Brain microvascular endothelial cell (primary cell): ENCODE data around the gene UBE2E2.

ENCODE experiments used
- DNase-seq: peaks from one replicate; pipeline ENCODE4 v3.0.0-alpha.2; 2020
- H3K27ac ChIP-seq: fragments of 250-450 bp; sonication (Bioruptor Pico); 2 replicates; pipeline ENCODE4 v1.5.1; 2020; ENCODE audit warnings: mild to moderate bottlenecking, moderate library complexity
- H3K27me3 ChIP-seq: fragments of 250-450 bp; sonication (Bioruptor Pico); replicated peaks from 2 replicates; pipeline ENCODE4 v1.5.1; 2020; ENCODE audit warnings: mild to moderate bottlenecking
- H3K36me3 ChIP-seq: fragments of 250-450 bp; sonication (Bioruptor Pico); replicated peaks from 2 replicates; pipeline ENCODE4 v1.5.1; 2020; ENCODE audit warnings: mild to moderate bottlenecking
- H3K4me3 ChIP-seq: 2 replicates; pipeline ENCODE4 v1.5.1; 2011; ENCODE audit warnings: low read depth, mild to moderate bottlenecking, control low read depth, low read length, moderate library complexity
- CTCF ChIP-seq: IDR thresholded peaks from 2 replicates; pipeline ENCODE4 v1.5.1; 2011; ENCODE audit warnings: low read depth, mild to moderate bottlenecking, moderate library complexity, low read length, control low read depth, inconsistent platforms; ENCODE audit errors: missing control alignments
- in situ Hi-C: cut with HindIII; loops from 2 replicates; pipeline ENCODE4 v1.10.0; 2017; ENCODE audit warnings: low sequenced_read_pairs, low pct_ligation_motif_present

The UBE2E2 gene

GRCh38 chr3:23459465-23459864, 256.3 kb downstream of the UBE2E2 start:
- Histone ChIP-seq H3K27ac (no peak overlapping the region), H3K36me3 (no peaks in the 10 kb centered on the region), H3K4me3 (no peak overlapping the region), H3K27me3 (no peaks in the 10 kb centered on the region)
- TF ChIP-seq CTCF: no peak
- in situ Hi-C loops: no loop called here
- no peak for DNase-seq

GRCh38 chr3:23459889-23460546, 256.9 kb downstream of the UBE2E2 start:
- Histone ChIP-seq H3K27me3 (no peaks in the 10 kb centered on the region), H3K36me3 (no peaks in the 10 kb centered on the region), H3K4me3 (no peak overlapping the region), H3K27ac (no peak overlapping the region)
- no peak for DNase-seq
- TF ChIP-seq CTCF: no peak
- in situ Hi-C loops: no loop called here

GRCh38 chr3:23461069-23461468, 257.9 kb downstream of the UBE2E2 start:
- TF ChIP-seq CTCF: no peak
- in situ Hi-C loops: no loop called here
- Histone ChIP-seq H3K4me3 (no peak overlapping the region), H3K27ac (no peak overlapping the region), H3K27me3 (no peaks in the 10 kb centered on the region), H3K36me3 (no peaks in the 10 kb centered on the region)
- DNase-seq: no peak

- no peak overlapping the region for H3K27ac ChIP-seq
- H3K4me3 ChIP-seq: no peak overlapping the region
- in situ Hi-C loops: no loop called here
- DNase-seq: no peak
- TF ChIP-seq CTCF: no peak
- H3K36me3 ChIP-seq: no peaks in the 10 kb centered on the region
- H3K27me3 ChIP-seq: no peaks in the 10 kb centered on the region
Observed at GRCh38 chr3:23463791-23464190, 260.7 kb downstream of the UBE2E2 start.

- no peaks in the 10 kb centered on the region for H3K27me3 ChIP-seq
- no peak overlapping the region for H3K4me3 ChIP-seq
- H3K36me3 ChIP-seq: no peaks in the 10 kb centered on the region
- in situ Hi-C loops: no loop called here
- DNase-seq: no peak
- no peak overlapping the region for H3K27ac ChIP-seq
- no peak for TF ChIP-seq CTCF
Observed at GRCh38 chr3:23465569-23465968, 262.4 kb downstream of the UBE2E2 start.

- in situ Hi-C loops: no loop called here
- TF ChIP-seq CTCF: no peak
- no peak overlapping the region for H3K4me3 ChIP-seq
- no peak for DNase-seq
- H3K27ac ChIP-seq: no peak overlapping the region
- no peaks in the 10 kb centered on the region for H3K36me3 ChIP-seq
- no peaks in the 10 kb centered on the region for H3K27me3 ChIP-seq
Observed at GRCh38 chr3:23468203-23468602, 265.1 kb downstream of the UBE2E2 start.
